GOT3 (cell line): ENCODE data around the gene SV2B.

Source experiments
- DNase-seq: peaks from one replicate; lab custom pipeline; 2025; ENCODE audit warnings: mixed read lengths; lab: John Stamatoyannopoulos, UW

Gene SV2B

GRCh38 chr15:91234759-91235158 lies 134.7 kb downstream of the SV2B start:
- no peak for DNase-seq

- DNase-seq: no peak
Observed at GRCh38 chr15:91235376-91235775, 135.3 kb downstream of the SV2B start.

- no peak for DNase-seq
Observed at GRCh38 chr15:91237445-91237844, 137.4 kb downstream of the SV2B start.

GRCh38 chr15:91238644-91239425 lies 138.8 kb downstream of the SV2B start:
- no peak for DNase-seq

- DNase-seq: no peak
Observed at GRCh38 chr15:91243826-91244225, 143.8 kb downstream of the SV2B start.

- DNase-seq: no peak
Observed at GRCh38 chr15:91244919-91245318, 144.9 kb downstream of the SV2B start.

GRCh38 chr15:91246998-91247397 lies 146.9 kb downstream of the SV2B start:
- no peak for DNase-seq

GRCh38 chr15:91249591-91249990 lies 149.5 kb downstream of the SV2B start:
- no peak for DNase-seq

- DNase-seq: no peak
Observed at GRCh38 chr15:91252322-91252721, 152.3 kb downstream of the SV2B start.

GRCh38 chr15:91252756-91253155 lies 152.7 kb downstream of the SV2B start:
- DNase-seq: no peak

GRCh38 chr15:91253605-91254004 lies 153.5 kb downstream of the SV2B start:
- DNase-seq: no peak

- DNase-seq: no peak
Observed at GRCh38 chr15:91254766-91255165, 154.7 kb downstream of the SV2B start.

- no peak for DNase-seq
Observed at GRCh38 chr15:91255670-91256192, 155.7 kb downstream of the SV2B start.

- DNase-seq: no peak
Observed at GRCh38 chr15:91257746-91258414, 157.8 kb downstream of the SV2B start.

GRCh38 chr15:91258415-91258759 lies 158.3 kb downstream of the SV2B start:
- DNase-seq: no peak

GRCh38 chr15:91259077-91259476 lies 159.0 kb downstream of the SV2B start:
- no peak for DNase-seq

GRCh38 chr15:91261345-91261744 lies 161.3 kb downstream of the SV2B start:
- no peak for DNase-seq

GRCh38 chr15:91263632-91264531 lies 163.8 kb downstream of the SV2B start:
- DNase-seq: no peak

GRCh38 chr15:91264651-91265351 lies 164.7 kb downstream of the SV2B start:
- no peak for DNase-seq

- no peak for DNase-seq
Observed at GRCh38 chr15:91265416-91265940, 165.4 kb downstream of the SV2B start.

GRCh38 chr15:91268510-91268909 lies 168.5 kb downstream of the SV2B start:
- no peak for DNase-seq

- no peak for DNase-seq
Observed at GRCh38 chr15:91270747-91271146, 170.7 kb downstream of the SV2B start.
